GM21367 (cell line): Measurements from ENCODE around the gene IPO9.
"Not testable (repeated sequence)": the region's sequence is repeated elsewhere in the genome, so short reads cannot be mapped to it uniquely, and the experiment has no call there.

Source experiments
- ATAC-seq: cut with Tn5 transposase; IDR thresholded peaks from one replicate; pipeline ENCODE4 v1.9.1; 2021; ENCODE audit not compliant: unreplicated experiment

Gene IPO9

GRCh38 chr1:201900476-201900875, 71.5 kb downstream of the IPO9 start:
- ATAC-seq: no peak

DNA sequence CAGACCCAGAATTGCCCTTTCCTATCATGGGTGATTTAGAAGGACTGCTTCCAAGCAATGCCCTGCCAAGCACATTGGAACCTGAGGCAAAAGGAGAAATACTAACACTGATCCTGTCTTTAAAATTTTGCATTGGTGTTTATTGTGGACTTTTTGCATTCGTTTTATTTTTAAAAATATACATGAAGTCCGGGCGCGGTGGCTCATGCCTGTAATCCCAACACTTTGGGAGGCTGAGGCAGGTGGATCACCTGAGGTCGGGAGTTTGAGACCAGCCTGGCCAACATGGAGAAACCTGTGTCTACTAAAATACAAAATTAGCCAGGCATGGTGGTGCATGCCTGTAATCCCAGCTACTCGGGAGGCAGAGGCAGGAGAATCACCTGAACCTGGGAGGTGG, 72.1 kb downstream of the IPO9 start:
- not testable (repeated sequence) for ATAC-seq

DNA sequence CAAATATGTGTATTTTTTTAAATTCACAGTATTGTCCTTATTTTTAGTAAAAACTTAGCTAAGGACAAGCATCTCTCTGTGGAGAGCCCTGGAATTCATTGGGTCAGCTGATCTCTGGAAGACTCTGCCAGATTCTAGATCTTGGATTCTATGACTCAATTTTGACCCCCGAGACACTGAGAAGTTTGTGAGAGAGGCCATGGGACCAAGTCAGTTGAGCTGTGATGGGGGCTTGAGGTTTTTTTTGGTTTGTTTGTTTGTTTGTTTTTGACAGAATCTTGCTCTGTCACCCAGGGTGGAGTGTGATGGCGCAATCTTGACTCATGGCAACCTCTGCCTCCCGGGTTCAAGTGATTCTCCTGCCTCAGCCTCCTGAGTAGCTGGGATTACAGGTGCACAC, 73.2 kb downstream of the IPO9 start:
- ATAC-seq: no peak

GRCh38 chr1:201903135-201903534, 74.2 kb downstream of the IPO9 start:
- no peak for ATAC-seq

DNA sequence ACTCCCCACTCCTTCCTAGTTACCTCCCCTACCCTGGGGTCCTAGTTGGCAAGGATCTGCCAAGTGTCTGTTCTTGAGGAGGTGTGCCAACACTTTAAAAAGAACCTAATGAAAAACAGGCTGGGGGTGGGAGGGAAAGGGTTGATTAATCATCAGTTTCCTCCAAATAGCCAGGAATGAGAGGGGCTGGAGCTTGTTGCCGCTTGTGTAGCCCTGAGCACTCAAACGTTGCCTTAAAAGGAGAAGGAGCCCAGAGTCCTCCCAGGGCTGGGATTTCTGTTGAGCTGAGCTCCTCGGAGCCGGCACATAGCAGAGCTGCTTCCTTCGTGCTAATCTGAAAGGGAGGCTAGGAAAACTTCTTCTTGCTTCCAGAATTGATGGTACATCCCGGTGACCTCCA, 75.6 kb downstream of the IPO9 start:
- ATAC-seq: no peak

DNA sequence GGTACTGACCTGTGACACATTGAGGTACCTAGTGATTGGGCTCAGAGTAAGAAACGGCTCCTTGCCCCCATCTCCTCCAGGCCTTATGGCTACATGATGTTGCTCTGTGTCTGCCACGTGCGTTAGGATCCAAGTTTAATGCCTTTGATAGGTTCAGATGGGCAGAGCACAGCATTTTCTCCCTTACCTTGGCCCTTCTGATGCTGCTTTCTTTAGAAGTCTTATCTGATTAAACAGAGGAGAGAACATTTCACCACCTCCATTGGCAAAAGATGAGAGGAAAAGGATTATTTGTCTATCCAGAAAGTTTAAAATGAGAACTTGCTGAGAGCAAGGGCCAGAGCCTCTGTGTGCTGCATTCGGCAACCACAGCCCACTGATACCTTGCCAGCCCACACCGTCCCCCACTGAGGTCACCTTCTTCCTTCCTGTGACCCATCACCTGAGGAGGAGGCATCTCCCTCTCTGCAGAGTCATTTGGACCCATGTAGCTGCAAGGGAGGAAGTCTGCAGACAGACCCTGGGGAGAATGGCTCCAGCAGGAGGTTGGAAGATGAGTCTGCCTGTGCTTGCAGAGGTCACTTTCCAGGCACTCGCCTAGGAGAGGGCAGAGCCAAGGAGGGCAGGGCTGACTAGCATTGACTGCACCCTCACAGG, 76.4 kb downstream of the IPO9 start:
- ATAC-seq: no peak

- ATAC-seq: no peak
Measured at GRCh38 chr1:201906336-201906735, 77.4 kb downstream of the IPO9 start.

DNA sequence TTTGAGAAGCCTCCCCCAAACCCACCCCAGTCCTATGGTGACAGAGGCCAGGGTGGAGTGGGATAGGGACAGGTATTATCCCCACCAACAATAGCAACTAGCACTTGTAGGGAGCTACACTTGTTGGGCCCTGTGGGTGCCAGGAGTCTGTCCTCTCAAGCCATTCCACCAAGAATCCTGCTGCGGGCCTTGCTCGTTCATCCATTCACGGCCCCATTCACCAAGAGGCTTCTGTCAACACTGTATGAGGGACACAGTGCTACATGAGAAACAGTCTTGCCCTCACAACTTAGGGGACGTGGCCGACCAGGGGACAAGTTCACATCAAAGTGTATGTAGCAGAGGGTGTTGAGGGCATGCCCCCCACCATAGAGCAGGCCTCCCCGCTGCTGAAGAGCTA, 78.7 kb downstream of the IPO9 start:
- ATAC-seq: no peak

DNA sequence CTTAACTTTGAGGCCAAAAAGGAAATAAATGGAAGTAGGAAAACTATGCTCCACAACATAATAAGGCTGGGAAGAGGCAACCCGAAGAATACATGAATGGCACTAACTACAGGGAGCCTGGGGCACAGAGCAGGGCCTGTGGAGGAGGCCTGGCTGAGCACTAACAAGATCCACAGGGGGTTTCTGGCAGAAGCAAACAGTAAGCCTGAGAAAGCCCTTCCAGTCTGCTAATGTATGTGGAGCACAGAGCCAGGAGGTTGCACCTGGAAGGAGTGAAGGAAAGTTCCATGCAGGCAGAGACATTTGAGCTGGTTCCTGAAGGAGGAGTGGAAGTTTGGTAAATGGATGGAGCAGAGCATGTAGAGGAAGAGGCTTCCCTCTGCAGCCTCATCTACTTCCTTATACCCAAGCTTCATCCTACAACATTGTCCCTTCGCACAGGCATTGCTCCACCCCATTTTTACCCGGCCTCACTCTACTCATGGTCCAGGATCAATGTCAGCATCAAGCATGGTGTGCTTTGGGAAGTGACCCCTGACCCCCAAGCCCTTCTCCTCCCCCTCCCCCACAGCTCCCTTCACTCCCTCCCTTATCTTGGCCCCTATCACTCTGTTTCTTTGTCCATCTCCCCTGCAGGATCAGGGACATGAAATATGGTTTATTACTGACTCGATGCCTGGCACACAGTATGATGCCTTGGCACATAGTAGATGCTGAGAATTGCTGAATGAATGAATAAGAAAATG, 83.0 kb downstream of the IPO9 start:
- ATAC-seq: no peak

- ATAC-seq: no peak
Measured at GRCh38 chr1:201912832-201913231, 83.9 kb downstream of the IPO9 start.

DNA sequence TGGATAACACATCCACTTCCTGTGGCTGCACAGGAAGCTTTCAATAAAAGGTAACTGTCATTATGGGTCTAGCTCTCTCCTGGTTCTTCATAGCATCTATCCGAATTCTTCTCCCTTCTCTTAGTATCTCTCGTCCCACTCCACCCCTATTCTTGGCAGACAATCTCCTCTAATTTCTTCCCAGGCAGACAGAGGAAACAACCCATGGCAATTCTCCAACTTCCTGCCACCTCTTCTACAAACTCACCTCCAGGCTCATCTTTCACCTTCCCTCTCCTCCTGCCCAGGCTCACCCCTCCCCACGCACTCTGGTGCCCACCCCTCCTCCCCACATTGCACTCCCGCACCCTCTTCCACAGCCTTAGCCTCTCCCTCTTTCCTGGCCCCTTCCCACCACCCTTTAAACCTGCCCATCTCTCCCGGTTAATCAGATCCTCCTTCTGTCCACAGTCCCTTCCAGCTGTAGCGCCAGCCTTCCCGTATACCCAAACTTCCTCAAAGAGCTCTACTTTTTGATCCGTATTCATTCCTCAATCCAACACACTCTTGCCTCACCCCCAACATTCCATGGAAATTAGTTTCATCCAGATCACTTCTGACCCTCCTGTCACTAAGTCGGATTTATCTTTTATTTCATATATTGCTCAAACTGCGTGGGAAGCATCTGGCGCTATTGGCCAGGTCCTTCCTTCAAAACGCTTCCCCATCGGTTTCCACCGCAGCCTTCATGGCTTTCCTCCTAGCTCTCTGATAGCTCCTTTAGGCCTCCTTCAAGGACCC, 85.7 kb downstream of the IPO9 start:
- ATAC-seq: no peak

DNA sequence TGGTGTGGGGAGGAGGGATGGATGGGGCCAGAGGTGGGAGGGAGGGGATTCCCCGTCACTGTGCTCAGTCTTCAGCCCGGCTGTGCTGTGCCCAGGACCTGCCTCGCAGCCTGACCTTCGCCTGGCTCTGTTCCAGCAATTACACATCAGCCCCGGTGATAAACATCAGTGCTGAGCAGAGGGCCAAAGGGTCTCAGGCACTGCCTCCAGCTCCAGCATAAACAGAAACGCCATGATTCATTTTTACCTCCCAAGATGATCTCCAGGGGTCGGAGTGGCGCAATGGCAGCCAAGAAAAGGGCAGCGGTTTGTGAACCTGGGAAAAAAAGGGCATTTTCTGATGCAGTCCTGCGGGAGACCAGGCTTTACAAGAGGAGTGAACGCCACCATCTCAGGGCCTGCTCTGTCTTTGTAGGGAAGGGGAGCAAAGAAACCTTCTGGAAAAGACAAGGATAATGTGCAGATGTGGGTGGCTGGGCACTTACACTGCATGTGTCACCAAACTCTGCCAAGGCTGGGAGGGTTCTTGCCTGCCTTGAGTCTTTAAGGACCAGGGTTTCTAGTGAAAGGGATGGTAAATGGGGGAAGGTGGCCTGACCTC, 87.8 kb downstream of the IPO9 start:
- no peak for ATAC-seq

DNA sequence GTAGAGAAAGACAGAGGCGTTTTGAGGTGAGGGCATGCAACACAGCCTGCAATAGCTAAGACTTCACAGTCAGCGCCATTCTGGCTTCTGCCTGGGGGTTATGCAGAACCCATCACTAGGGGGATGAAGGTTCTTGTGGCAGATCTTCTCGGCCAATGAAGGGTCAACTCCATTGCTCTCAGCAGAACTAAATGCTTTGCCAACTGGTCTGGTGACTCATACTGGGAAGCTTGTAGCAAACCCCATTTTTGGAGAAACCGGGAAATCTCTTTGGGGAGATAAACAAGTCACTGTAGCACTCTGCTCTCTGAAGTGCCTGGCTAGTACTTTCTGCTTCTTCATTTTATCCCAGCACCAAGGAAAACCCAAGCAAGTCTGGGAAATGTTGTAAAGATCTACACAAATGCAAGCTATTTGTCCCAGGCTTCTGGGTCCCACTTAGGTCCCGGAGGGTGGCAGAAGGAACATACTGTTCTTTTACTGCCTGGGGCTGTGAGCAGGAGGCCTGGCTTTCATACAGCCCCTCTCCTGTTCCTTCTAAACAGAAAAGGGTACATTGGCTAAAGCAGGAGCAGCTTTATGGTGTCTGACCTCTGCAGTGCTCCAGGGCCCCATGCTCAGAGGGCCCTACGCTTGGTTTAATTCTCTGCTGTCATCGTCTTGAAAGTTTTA, 88.5 kb downstream of the IPO9 start:
- ATAC-seq: no peak

DNA sequence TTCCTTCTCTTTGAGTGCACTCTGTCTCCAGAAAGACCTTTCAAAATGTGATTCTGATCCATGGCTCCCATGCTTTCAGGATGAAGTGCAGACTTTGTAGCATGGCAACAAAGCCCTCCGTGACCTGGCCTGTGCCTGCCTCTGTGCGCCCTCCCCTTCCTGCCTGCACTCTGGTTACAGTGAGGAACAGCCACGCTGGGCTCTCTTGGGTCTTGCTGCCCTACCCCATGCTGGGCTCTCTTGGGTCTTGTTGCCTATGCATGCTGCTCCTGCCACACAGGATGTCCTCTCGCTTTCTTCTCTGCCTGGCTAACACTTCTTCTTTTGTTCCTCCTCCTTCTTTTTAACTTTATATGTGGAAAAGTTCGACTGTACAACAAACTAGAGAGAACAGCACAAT, 89.4 kb downstream of the IPO9 start:
- ATAC-seq: no peak

GRCh38 chr1:201921952-201922558, 93.1 kb downstream of the IPO9 start:
- ATAC-seq: no peak

- no peak for ATAC-seq
Measured at GRCh38 chr1:201925301-201925567, 96.3 kb downstream of the IPO9 start.

- no peak for ATAC-seq
Measured at GRCh38 chr1:201925981-201926645, 97.2 kb downstream of the IPO9 start.

- no peak for ATAC-seq
Measured at GRCh38 chr1:201928266-201928665, 99.3 kb downstream of the IPO9 start.

- ATAC-seq: no peak
Measured at GRCh38 chr1:201930137-201930536, 101.2 kb downstream of the IPO9 start.

GRCh38 chr1:201930803-201931202, 101.8 kb downstream of the IPO9 start:
- no peak for ATAC-seq
